Measurements from ENCODE around the gene SPINK7.

DNA sequence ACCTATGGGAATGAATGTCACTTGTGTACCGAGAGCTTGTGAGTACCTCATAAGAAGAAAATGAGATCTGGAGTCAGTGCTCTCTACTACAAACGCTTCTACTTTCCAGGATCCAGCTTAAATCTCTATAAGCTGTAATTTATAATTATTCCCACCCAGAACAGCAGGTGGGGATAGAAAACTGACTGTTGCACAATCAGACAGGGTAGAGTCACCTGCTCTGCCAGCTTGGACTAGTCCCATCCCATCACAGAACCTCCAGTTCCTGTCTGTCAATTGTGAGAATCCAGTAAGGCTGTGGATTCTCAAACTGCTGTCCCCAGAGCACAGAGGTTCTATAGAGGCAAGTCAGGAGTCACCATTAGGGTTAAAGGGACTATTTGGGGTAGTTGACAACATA, 2.0 kb downstream of the SPINK7 start:
- TF ChIP-seq GATA3 (IDR thresholded peaks at IDR 0.05; ENCODE audit: low read depth, low read length) = no peak
- TF ChIP-seq GATA2 (IDR thresholded peaks at IDR 0.05; ENCODE audit: low read depth, low read length) = no peak

Data from SH-SY5Y (cell line).